GM21381 (cell line): ENCODE results near the gene SIRPG.
"Not testable (repeated sequence)": the region's sequence is repeated elsewhere in the genome, so short reads cannot be mapped to it uniquely, and the experiment has no call there.

ENCODE experiments used
- ATAC-seq: cut with Tn5 transposase; IDR thresholded peaks from one replicate; pipeline ENCODE4 v1.9.1; 2021; ENCODE audit warnings: mild to moderate bottlenecking, moderate library complexity; ENCODE audit not compliant: unreplicated experiment

SIRPG gene

DNA sequence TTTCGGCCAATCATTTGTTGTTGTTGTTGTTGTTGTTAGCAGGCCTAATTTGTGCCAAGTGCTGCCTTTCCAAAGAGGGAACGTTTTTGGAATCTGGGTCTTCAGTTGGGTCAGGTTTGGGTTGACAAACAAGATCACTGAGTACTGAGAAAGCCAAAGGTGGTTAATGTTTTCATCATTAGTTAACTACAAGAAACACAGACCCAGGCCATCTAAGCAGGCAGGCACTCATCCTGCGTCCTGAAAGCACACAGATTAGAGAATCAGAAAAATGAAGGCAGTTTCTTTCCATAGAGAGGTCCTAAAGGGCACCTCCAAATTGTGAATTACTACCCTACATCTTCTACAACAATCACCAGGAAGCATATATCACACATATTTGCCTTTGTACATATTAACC lies 15.1 kb upstream of the SIRPG start:
- no peak for ATAC-seq

- ATAC-seq, result no peak
Observed at GRCh38 chr20:1671891-1672669, 14.5 kb upstream of the SIRPG start.

DNA sequence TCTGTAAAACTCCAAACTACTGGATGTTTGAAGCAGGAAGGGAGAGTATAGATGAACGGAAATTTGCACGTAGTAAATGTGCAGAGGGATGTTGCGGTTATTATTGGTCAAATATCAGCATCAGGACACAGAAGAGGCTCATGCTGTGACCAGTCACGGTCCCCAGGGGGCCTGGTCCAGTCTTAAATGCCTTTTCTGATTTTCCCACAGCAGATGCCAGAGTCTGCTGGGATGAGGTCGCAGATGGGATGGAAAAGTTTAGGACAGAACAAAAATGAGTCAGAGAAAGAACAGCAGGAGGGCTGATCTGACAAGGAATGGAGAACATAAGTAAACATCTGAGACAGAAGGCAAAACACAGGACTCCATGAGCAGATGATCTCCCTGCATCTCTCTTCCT lies 11.7 kb upstream of the SIRPG start:
- no peak for ATAC-seq

DNA sequence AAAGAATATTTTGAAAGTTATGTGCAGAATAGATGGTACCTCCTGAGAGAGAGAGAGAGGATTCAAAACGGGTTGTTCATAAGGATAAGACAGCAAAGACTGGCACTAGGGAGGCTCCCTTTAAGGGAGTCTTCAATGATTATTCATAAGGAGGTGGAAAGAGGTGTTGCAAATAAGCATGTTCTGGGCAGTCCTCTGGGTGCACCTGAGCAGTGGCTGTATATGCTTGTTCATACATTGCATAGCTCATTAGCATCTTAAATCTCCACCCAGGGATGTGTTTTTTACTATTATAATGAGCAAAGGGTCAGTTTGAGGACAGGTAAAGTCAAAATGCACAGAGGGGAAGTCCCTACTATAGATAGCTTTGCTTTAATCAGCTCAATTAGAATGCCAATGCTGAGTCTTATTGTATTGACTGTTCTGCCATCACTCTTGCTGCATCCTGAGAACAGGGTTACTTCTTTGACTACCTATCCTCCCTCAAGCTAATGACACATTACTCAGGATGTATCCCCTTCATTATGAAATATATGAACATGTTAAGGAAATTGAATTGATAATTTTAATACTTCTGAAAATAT lies 10.0 kb upstream of the SIRPG start:
- no peak for ATAC-seq

- ATAC-seq, result no peak
Observed at GRCh38 chr20:1666802-1667201, 9.2 kb upstream of the SIRPG start.

- no peak for ATAC-seq
Observed at GRCh38 chr20:1665345-1665744, 7.8 kb upstream of the SIRPG start.

GRCh38 chr20:1664911-1665310 lies 7.3 kb upstream of the SIRPG start:
- ATAC-seq, result no peak

DNA sequence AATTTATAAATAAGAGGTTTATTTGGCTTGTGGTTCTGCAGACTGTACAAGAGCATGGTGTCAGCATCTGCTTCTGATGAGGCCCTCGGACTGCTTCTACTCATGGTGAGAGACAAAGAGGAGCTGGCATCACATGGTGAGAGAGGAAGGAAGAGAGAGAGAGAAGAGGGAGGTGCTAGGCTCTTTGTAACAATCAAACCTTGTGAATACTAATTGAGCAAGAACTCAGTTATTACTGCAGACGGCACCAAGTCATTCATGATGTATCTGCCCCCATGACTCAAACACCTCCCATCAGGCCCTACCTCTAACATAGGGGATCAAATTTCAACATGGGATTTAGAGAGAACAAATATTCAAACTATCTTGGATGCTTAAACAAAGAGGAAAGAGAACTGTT lies 6.3 kb upstream of the SIRPG start:
- ATAC-seq, result no peak

DNA sequence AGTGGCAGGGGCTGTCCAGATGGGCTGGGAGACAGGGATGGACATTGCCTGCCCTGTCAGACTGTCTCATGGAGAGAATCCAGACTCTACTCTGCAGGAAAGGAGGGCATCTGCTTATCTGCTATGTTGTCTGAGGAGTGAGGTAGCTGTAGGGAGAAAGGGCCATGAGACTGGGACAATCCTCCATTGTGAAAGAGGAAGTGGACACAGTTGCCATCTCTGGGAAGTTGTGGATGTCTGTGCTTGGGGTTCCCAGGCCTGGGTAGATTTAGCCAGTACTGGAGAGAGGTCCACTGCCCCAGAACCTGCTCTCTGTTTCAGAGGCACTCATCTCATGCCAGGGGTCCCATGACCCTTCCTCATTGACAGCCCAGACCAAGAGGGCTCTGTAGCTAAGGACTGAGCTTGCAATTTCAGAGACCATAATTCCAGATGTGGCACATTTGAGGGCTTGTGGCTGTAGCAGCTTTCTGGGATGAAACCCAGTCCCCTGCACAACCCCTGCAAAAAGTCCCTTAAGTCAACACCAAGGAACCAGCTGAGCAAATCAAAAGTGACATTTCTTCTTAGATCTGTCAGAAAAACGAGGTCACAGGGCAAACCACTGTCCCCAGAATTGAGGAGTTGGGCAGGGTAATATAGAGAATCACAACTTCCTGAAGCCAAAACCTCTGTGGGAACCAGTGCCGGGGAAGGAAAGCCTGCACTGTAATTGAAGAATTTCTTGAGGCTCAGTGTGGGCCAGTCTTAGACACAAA lies 4.1 kb upstream of the SIRPG start:
- no peak for ATAC-seq

- ATAC-seq, result no peak
Observed at GRCh38 chr20:1660246-1660645, 2.7 kb upstream of the SIRPG start.

GRCh38 chr20:1656844-1657243 lies 735 bp downstream of the SIRPG start:
- no peak for ATAC-seq

GRCh38 chr20:1654996-1655395 lies 2.6 kb downstream of the SIRPG start:
- no peak for ATAC-seq

GRCh38 chr20:1652960-1653359 lies 4.6 kb downstream of the SIRPG start:
- ATAC-seq, result no peak

GRCh38 chr20:1652104-1652503 lies 5.5 kb downstream of the SIRPG start:
- ATAC-seq, result no peak

DNA sequence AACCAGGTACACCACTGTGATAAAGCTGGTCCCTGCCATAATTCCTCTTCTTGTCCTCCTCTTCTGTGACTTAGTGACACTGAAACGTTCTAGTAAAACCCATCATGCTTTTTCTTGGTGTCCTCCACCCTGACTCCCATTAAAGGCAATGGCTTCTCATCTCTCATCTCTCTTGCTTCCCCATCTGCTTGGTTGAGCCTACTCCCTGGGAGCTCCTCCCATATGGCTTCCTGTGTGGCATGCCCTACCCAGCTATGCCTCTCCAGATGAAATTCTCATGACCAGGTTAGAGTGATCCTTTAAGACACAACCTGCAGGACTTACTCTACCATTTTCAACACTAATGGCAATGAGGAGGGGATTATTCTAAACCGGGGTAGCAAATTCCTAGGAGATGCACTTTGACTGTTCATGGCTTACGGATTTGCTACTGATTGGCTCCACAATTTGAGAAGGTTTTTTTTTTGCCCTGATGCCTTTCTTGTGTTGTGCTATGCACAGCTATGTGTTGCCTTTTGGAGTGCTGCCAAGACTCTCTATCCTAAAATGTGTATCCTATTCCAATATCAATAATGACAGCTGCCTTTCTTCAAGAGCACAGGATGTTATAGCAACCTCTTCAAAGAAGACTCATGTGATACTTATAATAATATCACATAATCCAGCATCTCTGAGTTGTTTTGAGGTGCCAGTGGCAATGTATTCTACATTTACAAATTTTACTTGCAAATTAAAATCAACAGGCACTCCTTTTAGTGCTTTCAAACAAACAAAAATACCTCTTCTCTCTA lies 6.1 kb downstream of the SIRPG start:
- no peak for ATAC-seq

GRCh38 chr20:1648101-1648500 lies 9.5 kb downstream of the SIRPG start:
- no peak for ATAC-seq

GRCh38 chr20:1646975-1647431 lies 10.6 kb downstream of the SIRPG start:
- no peak for ATAC-seq

GRCh38 chr20:1644101-1644962 lies 13.2 kb downstream of the SIRPG start:
- no peak for ATAC-seq

DNA sequence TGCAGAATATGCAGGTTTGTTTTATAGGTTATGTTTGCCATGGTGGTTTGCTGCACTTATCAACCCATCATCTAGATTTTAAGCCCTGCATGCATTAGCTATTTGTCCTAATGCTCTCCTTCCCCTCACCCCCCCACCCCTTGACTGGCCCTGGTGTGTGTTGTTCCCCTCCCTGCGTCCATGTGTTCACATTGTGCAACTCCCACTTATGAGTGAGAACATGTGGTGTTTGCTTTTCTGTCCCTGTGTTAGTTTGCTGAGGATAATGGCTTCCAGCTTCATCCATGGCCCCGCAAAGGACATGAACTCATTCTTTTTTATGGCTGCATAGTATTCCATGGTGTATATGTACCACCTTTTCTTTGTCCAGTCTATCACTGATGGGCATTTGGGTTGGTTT lies 18.9 kb downstream of the SIRPG start:
- not testable (repeated sequence) for ATAC-seq

- ATAC-seq, result no peak
Observed at GRCh38 chr20:1637755-1638154, 19.8 kb downstream of the SIRPG start.
